HepG2 (cell line): ENCODE measurements around the gene GPR89A. TPM values are rescaled to one million over a fixed set of nuclear protein-coding genes. Genes with fewer than 3 reads are reported as not detected.

Experiments
- ATAC-seq: fragments of 200-7000 bp; cut with Tn5 transposase; 3 replicates; pipeline ENCODE4 v1.9.1; 2020; ENCODE audit warnings: mild to moderate bottlenecking, moderate library complexity
- BruUV-seq: library from RNA; stranded (reverse); fragments of 400-500 nt; replicated peaks from 2 replicates; lab custom pipeline; 2021; lab: Mats Ljungman, UMichigan
- CTCF ChIA-PET: fragments of 300-600 bp; formaldehyde crosslinking; extraction: SDS; loops from one replicate; lab custom pipeline; 2021; ENCODE audit warnings: low total read pairs, inconsistent platforms, low intra/inter-chr PET ratio; lab: Yijun Ruan, JAX
- POLR2A ChIA-PET: fragments of 350-600 bp; sonication (Branson Sonifier 250); formaldehyde crosslinking; loops from one replicate; lab custom pipeline; 2020; ENCODE audit warnings: antibody characterized with exemption, inconsistent platforms; lab: Yijun Ruan, JAX
- DNase-seq: peaks from one replicate; pipeline ENCODE4 v3.0.0-alpha.2; 2015; ENCODE audit warnings: low spot score
- FAIRE-seq: peaks from 3 replicates; lab custom pipeline; 2011; peaks lifted over from hg19 to GRCh38; lab: Jason Lieb, UNC
- H2AFZ ChIP-seq: one replicate; pipeline ENCODE4 v1.6.1; 2011; ENCODE audit warnings: low read length, inconsistent platforms
- H3K27ac ChIP-seq: fragments of 300-600 bp; 3 replicates; pipeline ENCODE4 v1.8.0; 2011; ENCODE audit warnings: mixed run types, mild to moderate bottlenecking, mixed read lengths, low read length, inconsistent platforms; ENCODE audit not compliant: insufficient read depth; ENCODE audit errors: extremely low read length
- H3K27me3 ChIP-seq, 2 experiments: fragments of 200-600 bp in 1 of 2; 2 replicates in 1 of 2; 3 replicates in 1 of 2; pipeline versions ENCODE4 v1.6.0 to v1.8.0; 2011; ENCODE audit warnings: low read length in 2 of 2, mild to moderate bottlenecking in 2 of 2, moderate library complexity in 2 of 2, inconsistent platforms in 1 of 2; ENCODE audit not compliant: insufficient read depth in 2 of 2, control insufficient read depth in 1 of 2
- H3K36me3 ChIP-seq, 2 experiments: fragments of 200-600 bp in 1 of 2; replicated peaks in 1 of 2; 2 replicates in 1 of 2; 3 replicates in 1 of 2; pipeline versions ENCODE4 v1.5.1 to v1.8.0; 2011; ENCODE audit warnings: low read length in 2 of 2, inconsistent platforms in 1 of 2; ENCODE audit not compliant: insufficient read depth in 2 of 2, control insufficient read depth in 1 of 2
- H3K4me1 ChIP-seq: 2 replicates; pipeline ENCODE4 v1.5.1; 2012; ENCODE audit warnings: low read length, inconsistent platforms; ENCODE audit not compliant: insufficient read depth
- H3K4me2 ChIP-seq: 2 replicates; pipeline ENCODE4 v1.6.0; 2011; ENCODE audit warnings: low read depth, low read length, inconsistent platforms
- H3K4me3 ChIP-seq, 3 experiments: fragments of 200-600 bp in 1 of 3; sonication (generic), shearing (Covaris generic) in 1 of 3; replicated peaks in 1 of 3; 2 replicates each; pipeline ENCODE4 v1.5.1; 2011 to 2016; ENCODE audit warnings: low read length in 3 of 3, inconsistent platforms in 2 of 3, low read depth in 2 of 3, mild to moderate bottlenecking in 2 of 3, control low read depth in 1 of 3, mixed read lengths in 1 of 3; ENCODE audit not compliant: insufficient read depth in 1 of 3
- H3K79me2 ChIP-seq: one replicate; pipeline ENCODE4 v1.6.1; 2011; ENCODE audit warnings: low read length, inconsistent platforms; ENCODE audit not compliant: insufficient read depth
- H3K9ac ChIP-seq: 2 replicates; pipeline ENCODE4 v1.6.0; 2011; ENCODE audit warnings: mild to moderate bottlenecking, low read depth, low read length, inconsistent platforms; ENCODE audit not compliant: insufficient read depth
- H3K9me3 ChIP-seq: 2 replicates; pipeline ENCODE4 v1.5.1; 2012; ENCODE audit warnings: mild to moderate bottlenecking, low read length
- H4K20me1 ChIP-seq: 2 replicates; pipeline ENCODE4 v1.6.0; 2011; ENCODE audit warnings: inconsistent platforms, mild to moderate bottlenecking, low read length, moderate library complexity; ENCODE audit not compliant: insufficient read depth
- MXI1 ChIP-seq: IDR thresholded peaks from 3 replicates; pipeline ENCODE4 v1.6.1; 2012; ENCODE audit warnings: low read depth, low read length, inconsistent platforms, borderline replicate concordance
- ZNF672 ChIP-seq: sonication (generic); formaldehyde crosslinking; IDR thresholded peaks from 2 replicates; pipeline ENCODE4 v1.8.1; 2022; ENCODE audit warnings: missing genetic modification reagents
- ZSCAN31 ChIP-seq: sonication (generic); formaldehyde crosslinking; IDR thresholded peaks from 2 replicates; pipeline ENCODE4 v1.5.0; 2020; ENCODE audit warnings: low read depth, mild to moderate bottlenecking, missing genetic modification reagents
- WGBS: methylation state at CpG from one replicate; pipeline ENCODE4 v1.1.6; 2017; ENCODE audit warnings: low lambda C conversion rate; 5-methylcytosine and 5-hydroxymethylcytosine counted together
- in situ Hi-C: cut with HindIII; loops from 2 replicates; pipeline ENCODE4 v1.10.0; 2017; ENCODE audit warnings: low pct_unique_long_range_greater_than_20kb; ENCODE audit not compliant: extremely low pct_ligation_motif_present
- intact Hi-C: fragments of 100-400 bp; cut with micrococcal nuclease; formaldehyde crosslinking; loops from one replicate; pipeline ENCODE4 v1.10.0; 2022; ENCODE audit not compliant: unreplicated experiment
- polyA plus RNA-seq, 8 experiments: library from polyadenylated mRNA; depleted of rRNA in 3 of 8; stranded (reverse) in 7 of 8; unstranded in 1 of 8; fragments of >200 nt; fragmentation: Illumina TruSeq in 4 of 8; extraction: Trizol in 4 of 8; gene quantifications; 2 replicates each; pipeline versions ENCODE4 v1.2.1 to v1.2.3, GENCODE V29; 2011 to 2016; ENCODE audit warnings: low read depth in 4 of 8, missing spikeins in 1 of 8, mixed read lengths in 1 of 8; ENCODE audit not compliant: insufficient read depth in 1 of 8
- total RNA-seq, 5 experiments: library from RNA; depleted of rRNA; stranded (reverse); fragments of >200 nt; fragmentation: Illumina TruSeq; extraction: Trizol; gene quantifications; 2 replicates each; pipeline ENCODE4 v1.2.3, GENCODE V29; 2016; ENCODE audit warnings: low read depth in 1 of 5
- TF ChIP-seq, protein P1 (sequence below): sonication (generic); formaldehyde crosslinking; IDR thresholded peaks from 2 replicates; pipeline ENCODE4 v1.4.0; 2020; ENCODE audit warnings: mild to moderate bottlenecking, missing genetic modification reagents

GPR89A gene
- total and polyA plus RNA-seq, 2 of the 13 experiments (the other 11 are each of a cell fraction or from before 2014, with no cell fraction given), result 23.4 to 32.6 TPM

DNA sequence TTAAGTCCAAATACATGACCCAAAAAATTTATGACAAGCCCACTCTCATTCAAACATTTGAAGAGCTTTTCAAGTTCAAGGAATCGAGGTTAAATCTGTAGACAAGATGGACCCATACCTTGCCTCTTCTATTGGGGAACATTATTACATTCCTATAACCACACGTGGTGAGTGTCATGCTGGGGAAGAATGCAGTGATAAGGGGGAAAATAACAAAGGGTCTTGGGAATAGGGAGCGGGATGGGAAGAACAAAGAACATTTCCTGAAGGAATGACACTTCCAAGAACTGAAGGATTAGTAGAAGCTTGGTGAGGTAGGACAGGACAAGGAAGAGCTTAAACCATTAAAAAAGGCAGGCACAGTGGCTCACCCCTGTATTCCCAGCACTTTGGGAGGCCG is 80.5 kb downstream of the GPR89A start:
- Histone ChIP-seq H3K4me3 (no peak overlapping the region), H4K20me1 (no peaks in the 10 kb centered on the region), H3K4me2 (no peak overlapping the region), H3K79me2 (peaks cover 2% of the 10 kb centered on the region), H3K4me1 (peaks cover 33% of the 10 kb centered on the region), H3K27ac (no peak overlapping the region), H3K9ac (no peak overlapping the region), H3K36me3 (peaks cover 5 to 24% of the 10 kb centered on the region in 2 experiments; a peak in 4 of 5 replicates), H3K27me3 (no peaks in the 10 kb centered on the region), H2AFZ (no peak overlapping the region), H3K9me3 (no peaks in the 10 kb centered on the region)
- ATAC-seq (no peak), FAIRE-seq (no peak), DNase-seq (no peak)
- no TSS peak for BruUV-seq
- 90% methylated on average over 4 of the region's 4 CpGs for WGBS
- no peak for TF ChIP-seq MXI1
- TF ChIP-seq, protein P1, sequence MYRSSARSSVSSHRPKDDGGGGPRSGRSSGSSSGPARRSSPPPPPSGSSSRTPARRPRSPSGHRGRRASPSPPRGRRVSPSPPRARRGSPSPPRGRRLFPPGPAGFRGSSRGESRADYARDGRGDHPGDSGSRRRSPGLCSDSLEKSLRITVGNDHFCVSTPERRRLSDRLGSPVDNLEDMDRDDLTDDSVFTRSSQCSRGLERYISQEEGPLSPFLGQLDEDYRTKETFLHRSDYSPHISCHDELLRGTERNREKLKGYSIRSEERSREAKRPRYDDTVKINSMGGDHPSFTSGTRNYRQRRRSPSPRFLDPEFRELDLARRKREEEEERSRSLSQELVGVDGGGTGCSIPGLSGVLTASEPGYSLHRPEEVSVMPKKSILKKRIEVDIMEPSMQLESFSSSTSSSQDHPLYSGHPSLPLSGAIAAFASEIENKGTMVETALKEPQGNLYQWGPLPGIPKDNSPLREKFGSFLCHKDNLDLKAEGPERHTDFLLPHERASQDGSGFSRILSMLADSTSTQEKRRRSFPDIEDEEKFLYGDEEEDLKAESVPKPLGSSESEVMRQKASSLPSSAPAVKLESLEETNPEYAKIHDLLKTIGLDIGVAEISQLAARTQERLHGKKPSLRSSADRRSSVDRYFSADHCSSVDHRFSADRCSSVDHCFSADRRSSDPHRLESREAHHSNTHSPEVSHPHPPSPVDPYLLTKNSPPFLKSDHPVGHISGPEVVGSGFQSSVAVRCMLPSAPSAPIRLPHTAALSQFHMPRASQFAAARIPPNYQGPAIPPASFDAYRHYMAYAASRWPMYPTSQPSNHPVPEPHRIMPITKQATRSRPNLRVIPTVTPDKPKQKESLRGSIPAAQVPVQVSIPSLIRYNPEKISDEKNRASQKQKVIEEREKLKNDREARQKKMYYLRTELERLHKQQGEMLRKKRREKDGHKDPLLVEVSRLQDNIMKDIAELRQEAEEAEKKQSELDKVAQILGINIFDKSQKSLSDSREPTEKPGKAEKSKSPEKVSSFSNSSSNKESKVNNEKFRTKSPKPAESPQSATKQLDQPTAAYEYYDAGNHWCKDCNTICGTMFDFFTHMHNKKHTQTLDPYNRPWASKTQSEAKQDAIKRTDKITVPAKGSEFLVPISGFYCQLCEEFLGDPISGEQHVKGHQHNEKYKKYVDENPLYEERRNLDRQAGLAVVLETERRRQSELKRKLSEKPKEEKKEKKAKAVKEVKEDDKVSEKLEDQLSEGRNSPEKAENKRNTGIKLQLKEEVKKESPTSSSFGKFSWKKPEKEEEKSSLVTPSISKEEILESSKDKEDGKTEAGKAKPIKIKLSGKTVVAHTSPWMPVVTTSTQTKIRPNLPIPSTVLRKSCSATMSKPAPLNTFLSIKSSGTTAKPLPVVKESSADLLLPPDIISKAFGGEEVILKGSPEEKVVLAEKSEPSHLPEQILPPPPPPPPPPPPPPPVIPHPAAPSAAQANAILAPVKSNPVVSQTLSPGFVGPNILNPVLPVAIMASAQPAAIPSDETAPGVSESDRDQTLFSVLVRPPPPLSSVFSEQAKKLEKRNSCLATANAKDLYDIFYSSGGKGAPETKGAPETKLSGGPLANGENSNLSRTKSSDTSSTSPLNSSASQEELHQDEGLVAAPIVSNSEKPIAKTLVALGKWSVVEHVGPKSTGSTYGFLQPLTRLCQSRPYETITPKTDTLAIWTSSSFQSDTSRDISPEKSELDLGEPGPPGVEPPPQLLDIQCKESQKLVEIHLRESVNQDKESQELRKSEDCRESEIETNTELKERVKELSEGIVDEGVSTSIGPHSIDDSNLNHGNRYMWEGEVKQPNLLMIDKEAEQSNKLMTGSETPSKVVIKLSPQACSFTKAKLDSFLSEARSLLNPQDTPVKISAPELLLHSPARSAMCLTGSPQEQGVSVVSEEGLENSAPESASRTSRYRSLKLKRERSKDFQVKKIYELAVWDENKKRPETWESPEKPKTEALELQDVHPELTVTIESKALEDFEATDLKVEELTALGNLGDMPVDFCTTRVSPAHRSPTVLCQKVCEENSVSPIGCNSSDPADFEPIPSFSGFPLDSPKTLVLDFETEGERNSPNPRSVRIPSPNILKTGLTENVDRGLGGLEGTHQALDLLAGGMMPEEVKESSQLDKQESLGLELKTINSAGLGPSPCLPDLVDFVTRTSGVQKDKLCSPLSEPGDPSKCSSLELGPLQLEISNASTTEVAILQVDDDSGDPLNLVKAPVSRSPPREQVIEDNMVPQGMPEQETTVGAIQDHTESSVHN (CRISPR knock-in tag), result no peak
- TF ChIP-seq ZNF672 (CRISPR knock-in tag), result no peak
- no peak for TF ChIP-seq ZSCAN31 (CRISPR knock-in tag)
- CTCF ChIA-PET, result no interaction called here
- POLR2A ChIA-PET, result interaction anchor here (5.3 kb wide), 1 partner anchor 20 kb away, joined by 45 read pairs; the partner anchor contains the start of gene PDZK1
- intact Hi-C loops (no loop called here), in situ Hi-C loops (no loop called here)
